D721Med (cell line): Measurements from ENCODE around the gene NFATC1.

Source experiments
- DNase-seq: peaks from one replicate; pipeline ENCODE4 v3.0.0; 2011; ENCODE audit warnings: low spot score; ENCODE audit not compliant: insufficient read length
- FAIRE-seq: peaks from 2 replicates; lab custom pipeline; 2011; peaks lifted over from hg19 to GRCh38; lab: Jason Lieb, UNC
- CTCF ChIP-seq: IDR thresholded peaks from 2 replicates; pipeline ENCODE4 v1.5.1; 2012; ENCODE audit warnings: mild to moderate bottlenecking, control low read depth; ENCODE audit not compliant: insufficient read depth; ENCODE audit errors: missing control alignments

NFATC1 gene

GRCh38 chr18:79388043-79388442, 7.7 kb upstream of the NFATC1 start:
- FAIRE-seq (no peak), DNase-seq (no peak)
- no peak for TF ChIP-seq CTCF

DNA sequence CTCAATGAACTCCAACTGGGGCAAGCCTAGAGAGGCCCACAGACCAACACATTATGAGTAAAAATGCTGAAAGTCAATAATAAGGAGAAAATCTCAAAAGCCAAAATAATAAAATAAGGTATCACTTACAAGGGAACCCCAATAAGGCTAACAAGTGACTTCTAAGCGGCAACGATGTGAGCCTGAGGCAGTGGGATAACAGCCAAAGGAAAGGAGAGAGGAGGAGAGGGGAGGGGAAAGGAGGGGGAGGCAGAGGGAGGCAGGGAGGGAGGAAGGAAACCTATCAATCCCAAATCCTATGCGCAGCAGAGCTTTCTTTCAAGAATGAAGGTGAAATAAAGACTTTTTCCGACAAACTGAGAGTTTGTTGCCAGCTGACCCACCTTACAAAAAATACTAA, 6.0 kb upstream of the NFATC1 start:
- TF ChIP-seq CTCF, result no peak

GRCh38 chr18:79392226-79392625, 3.5 kb upstream of the NFATC1 start:
- DNase-seq (no peak), FAIRE-seq (no peak)
- TF ChIP-seq CTCF, result no peak

More for the DNA sequence above, 6.0 kb upstream of the NFATC1 start:
- FAIRE-seq (no peak), DNase-seq (no peak)

- no peak for DNase-seq
- FAIRE-seq, result no peak
- TF ChIP-seq CTCF, result no peak
Measured at GRCh38 chr18:79393181-79393634, 2.5 kb upstream of the NFATC1 start.

DNA sequence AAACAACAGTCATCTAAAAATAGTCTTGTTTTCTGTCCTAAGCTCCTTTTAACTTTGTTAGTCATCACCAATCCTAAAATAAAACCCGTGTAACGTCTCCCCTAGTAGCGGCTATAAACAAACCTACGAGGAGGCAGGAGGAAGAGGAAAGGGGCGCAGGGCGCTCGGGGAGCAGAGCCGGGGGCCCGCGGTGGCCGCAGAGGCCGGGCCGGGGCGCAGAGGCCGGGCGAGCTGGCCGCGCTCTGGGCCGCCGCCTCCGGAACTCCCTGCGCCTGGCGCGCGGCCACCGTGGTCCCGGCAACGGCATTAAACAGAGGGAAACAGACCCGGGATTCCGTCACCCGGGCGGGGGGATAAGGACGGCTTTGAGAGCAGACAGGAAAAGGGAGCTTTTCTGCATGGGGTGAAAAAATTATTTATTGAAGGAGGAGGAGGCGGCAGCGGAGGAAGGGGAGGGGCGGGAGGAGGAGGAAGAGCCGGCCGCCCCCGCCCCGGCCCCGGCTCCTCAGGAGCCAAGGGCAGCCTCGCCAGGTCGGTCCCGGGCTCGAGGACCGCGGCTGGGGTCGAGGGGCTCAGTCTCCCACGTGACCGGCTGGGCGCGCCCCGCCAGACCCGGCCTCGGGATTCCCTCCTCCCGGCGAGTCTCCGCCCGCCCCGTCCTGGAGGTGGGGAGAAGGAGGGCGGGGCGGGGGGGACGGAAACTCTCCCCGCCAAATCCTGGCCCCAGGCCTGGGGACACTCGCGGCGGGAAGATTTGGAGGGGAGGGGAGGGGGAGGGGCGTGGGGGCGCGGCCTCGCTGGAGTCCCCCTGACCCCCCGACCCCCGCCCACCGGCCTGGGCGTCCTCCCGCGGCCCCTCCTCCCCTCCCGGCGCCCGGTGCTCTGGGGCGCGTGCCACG, 1.8 kb upstream of the NFATC1 start:
- no peak for DNase-seq
- no peak for TF ChIP-seq CTCF
- FAIRE-seq, result no peak

GRCh38 chr18:79394534-79395307, 1.0 kb upstream of the NFATC1 start:
- DNase-seq (no peak), FAIRE-seq (no peak)
- TF ChIP-seq CTCF, result no peak
